ENCODE data around the gene C1orf21. TPM values are rescaled to one million over a fixed set of nuclear protein-coding genes. Genes with fewer than 3 reads are reported as not detected.

C1orf21 gene
- total and polyA plus RNA-seq, 2 donors (not counting 1 experiment from before 2014, with no cell fraction given), result 53.0 to 95.4 TPM

DNA sequence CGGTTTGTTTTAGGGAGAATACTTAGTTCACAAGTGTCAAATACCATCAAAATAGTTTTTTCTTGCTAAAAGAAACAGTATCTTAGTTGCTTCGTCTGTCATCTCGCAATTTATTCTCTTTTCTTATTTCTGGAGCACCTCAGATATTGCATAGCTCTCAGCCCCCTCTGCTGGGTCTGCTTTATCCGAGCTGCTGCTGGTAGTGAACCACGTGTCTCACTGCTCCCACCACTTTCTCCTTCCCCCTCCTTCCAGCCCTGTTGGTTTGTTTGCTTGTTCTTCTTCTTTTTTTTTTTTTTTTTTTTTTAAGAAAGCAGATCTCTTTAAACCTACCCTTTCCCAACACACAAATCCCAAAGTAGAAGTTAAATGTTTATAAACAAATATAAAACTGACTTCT is 197.0 kb downstream of the C1orf21 start:
- TF ChIP-seq, protein P1, sequence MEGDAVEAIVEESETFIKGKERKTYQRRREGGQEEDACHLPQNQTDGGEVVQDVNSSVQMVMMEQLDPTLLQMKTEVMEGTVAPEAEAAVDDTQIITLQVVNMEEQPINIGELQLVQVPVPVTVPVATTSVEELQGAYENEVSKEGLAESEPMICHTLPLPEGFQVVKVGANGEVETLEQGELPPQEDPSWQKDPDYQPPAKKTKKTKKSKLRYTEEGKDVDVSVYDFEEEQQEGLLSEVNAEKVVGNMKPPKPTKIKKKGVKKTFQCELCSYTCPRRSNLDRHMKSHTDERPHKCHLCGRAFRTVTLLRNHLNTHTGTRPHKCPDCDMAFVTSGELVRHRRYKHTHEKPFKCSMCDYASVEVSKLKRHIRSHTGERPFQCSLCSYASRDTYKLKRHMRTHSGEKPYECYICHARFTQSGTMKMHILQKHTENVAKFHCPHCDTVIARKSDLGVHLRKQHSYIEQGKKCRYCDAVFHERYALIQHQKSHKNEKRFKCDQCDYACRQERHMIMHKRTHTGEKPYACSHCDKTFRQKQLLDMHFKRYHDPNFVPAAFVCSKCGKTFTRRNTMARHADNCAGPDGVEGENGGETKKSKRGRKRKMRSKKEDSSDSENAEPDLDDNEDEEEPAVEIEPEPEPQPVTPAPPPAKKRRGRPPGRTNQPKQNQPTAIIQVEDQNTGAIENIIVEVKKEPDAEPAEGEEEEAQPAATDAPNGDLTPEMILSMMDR (conservative IDR thresholded peaks at IDR 0.05 in 1 of 2, IDR thresholded peaks at IDR 0.05 in 1 of 2; ENCODE audit: low read depth in 1 of 2, low read length in 2 of 2), result peak in 1 of 2 donors; percentile 12
- TF ChIP-seq EZH2 (IDR thresholded peaks at IDR 0.05; ENCODE audit: low read length, missing control alignments), result no peak
- Histone ChIP-seq H2AFZ (ENCODE audit: low read length) (no peak overlapping the region), H3K9me3 (ENCODE audit: control insufficient read depth, insufficient read depth, low read depth, low read length) (no peaks in the 10 kb centered on the region), H3K27me3 (ENCODE audit: control insufficient read depth, insufficient read depth, low read length) (no peaks in the 10 kb centered on the region), H3K79me2 (ENCODE audit: control insufficient read depth, insufficient read depth, low read length) (no peaks in the 10 kb centered on the region), H3K4me2 (ENCODE audit: extremely low read depth, insufficient read depth, low read length) (no peak overlapping the region), H3K27ac (ENCODE audit: insufficient read depth, low read length) (no peak overlapping the region), H3K4me3 (replicated peaks in 1 of 4; ENCODE audit: control extremely low read depth in 1 of 4, insufficient read depth in 1 of 4, low read depth in 3 of 4, low read length in 4 of 4) (no peak overlapping the region), H3K9ac (ENCODE audit: insufficient read depth, low read length) (no peak overlapping the region), H4K20me1 (ENCODE audit: control insufficient read depth, extremely low read depth, insufficient read depth, low read length) (no peaks in the 10 kb centered on the region), H3K4me1 (ENCODE audit: control insufficient read depth, extremely low read depth, insufficient read depth, low read length) (no peaks in the 10 kb centered on the region), H3K36me3 (ENCODE audit: control insufficient read depth, insufficient read depth, low read length) (no peaks in the 10 kb centered on the region)
- peak in 1 of 2 donors; percentile 19 for DNase-seq (ENCODE audit: low read depth in 2 of 2)

DNA sequence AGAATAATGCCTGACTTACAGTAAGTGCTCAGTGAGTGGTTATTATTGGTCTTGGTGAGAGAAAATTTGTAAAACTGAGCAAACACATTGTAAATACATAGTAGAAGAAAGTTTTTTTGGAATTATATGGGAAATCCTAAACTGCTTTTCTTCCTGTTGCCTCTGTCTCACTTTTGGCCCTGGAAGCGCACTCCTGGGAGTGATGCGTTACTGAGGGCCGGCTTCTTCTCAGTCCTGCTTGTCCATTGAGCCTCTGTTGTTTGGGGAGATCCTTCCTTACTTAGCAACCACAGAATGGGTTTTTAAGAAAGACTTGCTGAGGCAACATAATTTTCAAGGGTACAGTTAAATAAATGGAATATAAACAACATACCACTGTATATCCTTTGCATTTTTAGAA is 201.9 kb downstream of the C1orf21 start:
- TF ChIP-seq EZH2 (IDR thresholded peaks at IDR 0.05; ENCODE audit: low read length, missing control alignments), result no peak
- TF ChIP-seq, protein P1 (conservative IDR thresholded peaks at IDR 0.05 in 1 of 2, IDR thresholded peaks at IDR 0.05 in 1 of 2; ENCODE audit: low read depth in 1 of 2, low read length in 2 of 2), result no peak
- H3K27ac ChIP-seq (ENCODE audit: insufficient read depth, low read length), result no peak overlapping the region
- no peak overlapping the region for H3K4me3 ChIP-seq (replicated peaks in 1 of 4; ENCODE audit: control extremely low read depth in 1 of 4, insufficient read depth in 1 of 4, low read depth in 3 of 4, low read length in 4 of 4)
- no peak overlapping the region for H2AFZ ChIP-seq (ENCODE audit: low read length)
- H3K4me1 ChIP-seq (ENCODE audit: control insufficient read depth, extremely low read depth, insufficient read depth, low read length), result no peaks in the 10 kb centered on the region
- no peaks in the 10 kb centered on the region for H4K20me1 ChIP-seq (ENCODE audit: control insufficient read depth, extremely low read depth, insufficient read depth, low read length)
- no peaks in the 10 kb centered on the region for H3K79me2 ChIP-seq (ENCODE audit: control insufficient read depth, insufficient read depth, low read length)
- H3K9ac ChIP-seq (ENCODE audit: insufficient read depth, low read length), result no peak overlapping the region
- DNase-seq (ENCODE audit: low read depth in 2 of 2), result no peak
- no peaks in the 10 kb centered on the region for H3K9me3 ChIP-seq (ENCODE audit: control insufficient read depth, insufficient read depth, low read depth, low read length)
- no peaks in the 10 kb centered on the region for H3K27me3 ChIP-seq (ENCODE audit: control insufficient read depth, insufficient read depth, low read length)
- no peaks in the 10 kb centered on the region for H3K36me3 ChIP-seq (ENCODE audit: control insufficient read depth, insufficient read depth, low read length)
- H3K4me2 ChIP-seq (ENCODE audit: extremely low read depth, insufficient read depth, low read length), result no peak overlapping the region

DNA sequence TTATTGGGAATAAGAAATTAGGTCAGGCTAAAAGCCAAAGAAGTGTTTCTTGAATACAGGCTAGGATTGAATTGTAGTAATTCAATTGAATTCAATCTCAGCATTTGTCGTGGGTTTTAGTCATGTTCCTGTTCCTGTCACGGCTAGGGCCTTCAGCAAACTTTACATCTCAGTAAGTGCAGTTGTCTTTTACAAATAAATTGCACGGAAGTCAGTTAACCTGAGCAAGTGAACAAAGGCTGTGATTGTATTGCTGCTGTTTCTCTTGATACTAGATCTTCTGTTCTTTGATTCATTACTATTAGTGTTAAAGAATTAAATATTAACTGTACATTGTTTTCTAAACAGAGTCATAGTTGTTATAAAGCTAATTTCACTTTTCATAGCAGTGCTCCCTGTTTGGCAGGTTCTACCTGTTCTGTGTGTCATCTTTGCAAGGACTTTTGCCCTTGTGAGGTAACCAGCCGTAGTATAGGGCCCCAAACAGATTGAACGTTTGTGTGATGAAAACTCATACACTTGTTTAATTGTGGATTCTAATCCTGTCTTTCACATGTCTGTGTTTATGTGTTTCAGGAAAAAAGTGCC is 203.4 kb downstream of the C1orf21 start:
- Histone ChIP-seq H4K20me1 (ENCODE audit: control insufficient read depth, extremely low read depth, insufficient read depth, low read length) (no peaks in the 10 kb centered on the region), H3K4me3 (replicated peaks in 1 of 4; ENCODE audit: control extremely low read depth in 1 of 4, insufficient read depth in 1 of 4, low read depth in 3 of 4, low read length in 4 of 4) (no peak overlapping the region), H3K27me3 (ENCODE audit: control insufficient read depth, insufficient read depth, low read length) (no peaks in the 10 kb centered on the region), H3K9me3 (ENCODE audit: control insufficient read depth, insufficient read depth, low read depth, low read length) (no peaks in the 10 kb centered on the region), H3K9ac (ENCODE audit: insufficient read depth, low read length) (no peak overlapping the region), H3K27ac (ENCODE audit: insufficient read depth, low read length) (no peak overlapping the region), H3K4me1 (ENCODE audit: control insufficient read depth, extremely low read depth, insufficient read depth, low read length) (no peaks in the 10 kb centered on the region), H2AFZ (ENCODE audit: low read length) (no peak overlapping the region), H3K36me3 (ENCODE audit: control insufficient read depth, insufficient read depth, low read length) (no peaks in the 10 kb centered on the region), H3K79me2 (ENCODE audit: control insufficient read depth, insufficient read depth, low read length) (no peaks in the 10 kb centered on the region), H3K4me2 (ENCODE audit: extremely low read depth, insufficient read depth, low read length) (no peak overlapping the region)
- no peak for TF ChIP-seq EZH2 (IDR thresholded peaks at IDR 0.05; ENCODE audit: low read length, missing control alignments)
- TF ChIP-seq, protein P1 (conservative IDR thresholded peaks at IDR 0.05 in 1 of 2, IDR thresholded peaks at IDR 0.05 in 1 of 2; ENCODE audit: low read depth in 1 of 2, low read length in 2 of 2), result no peak
- no peak for DNase-seq (ENCODE audit: low read depth in 2 of 2)

Data from fibroblast of lung (primary cell).